ENCODE results near the gene DGKH.
"Not testable (repeated sequence)": the region's sequence is repeated elsewhere in the genome, so short reads cannot be mapped to it uniquely, and the experiment has no call there.

The DGKH gene

GRCh38 chr13:42040730-42041010 lies 7.8 kb upstream of the DGKH start:
- DNase-seq = no peak

DNA sequence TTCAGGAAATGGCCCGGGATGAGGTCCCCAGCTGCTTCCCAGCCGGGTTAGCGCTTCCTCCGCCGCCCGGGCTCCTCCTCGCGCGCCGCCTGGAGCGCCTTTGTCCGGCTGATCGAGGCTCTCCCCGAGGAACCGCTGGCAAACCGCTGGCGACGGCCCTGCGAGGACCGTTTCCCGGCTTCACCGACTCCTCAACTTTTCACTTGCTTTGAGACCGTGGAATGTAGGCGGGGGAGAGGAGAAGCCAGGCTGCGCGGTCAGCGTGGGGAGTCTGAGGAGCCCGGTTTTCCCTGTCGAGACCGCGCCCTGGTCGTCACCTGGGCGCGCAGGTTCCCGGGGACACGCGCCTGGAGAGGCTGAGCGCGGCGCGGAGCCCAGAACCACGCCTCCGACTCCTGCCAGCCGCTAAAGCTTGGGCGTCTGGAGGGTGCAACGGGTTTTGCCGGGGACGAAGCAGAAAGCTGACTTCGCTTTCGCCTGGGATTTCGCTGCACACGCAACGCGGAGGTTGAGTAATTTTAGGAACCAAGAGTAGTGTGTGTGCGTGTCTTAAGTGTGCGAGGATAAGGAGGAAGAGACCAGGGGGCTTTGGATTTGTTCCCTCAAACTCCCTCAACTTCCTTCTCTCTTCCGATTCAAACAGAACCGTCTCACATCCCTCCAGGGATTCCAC lies 7.3 kb upstream of the DGKH start:
- peak; percentile 27 for DNase-seq

GRCh38 chr13:42041684-42042035 lies 6.8 kb upstream of the DGKH start:
- no peak for DNase-seq

GRCh38 chr13:42043676-42044075 lies 4.8 kb upstream of the DGKH start:
- DNase-seq = no peak

- no peak for DNase-seq
These were observed 2.0 kb upstream of the DGKH start for GRCh38 chr13:42046448-42046847.

GRCh38 chr13:42047561-42048341 lies 697 bp upstream of the DGKH start:
- no peak for DNase-seq

GRCh38 chr13:42048684-42049453 lies 421 bp downstream of the DGKH start:
- peak; percentile 47 for DNase-seq

GRCh38 chr13:42049454-42049813 lies 986 bp downstream of the DGKH start:
- no peak for DNase-seq

GRCh38 chr13:42054798-42055499 lies 6.5 kb downstream of the DGKH start:
- DNase-seq = no peak

DNA sequence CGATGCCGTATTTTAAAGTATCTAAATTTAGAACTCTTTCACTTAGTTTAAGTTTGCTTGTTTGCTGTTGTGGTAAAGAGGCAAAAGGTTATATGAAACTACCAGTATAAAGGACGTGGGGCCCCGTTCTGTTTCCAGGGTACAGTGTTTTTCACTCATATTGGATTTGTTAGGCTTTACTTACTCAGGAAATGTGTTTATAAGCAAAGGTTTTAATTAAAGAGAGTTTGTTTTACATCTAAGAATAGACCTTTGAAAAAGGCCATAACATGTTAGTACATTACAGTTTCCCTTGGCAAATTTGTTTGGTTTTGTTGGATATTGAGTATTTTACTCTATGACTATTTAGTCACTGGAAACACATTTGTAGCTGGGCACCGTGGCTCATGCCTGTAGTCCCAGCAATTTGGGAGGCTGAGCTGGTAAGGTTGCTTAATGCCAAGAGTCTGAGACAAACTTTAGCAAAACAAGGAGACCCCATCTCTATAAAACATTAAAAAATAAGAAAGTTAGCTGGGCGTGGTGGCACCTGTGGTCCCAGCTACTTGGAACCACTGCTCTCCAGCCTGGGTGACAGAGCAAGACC lies 7.1 kb downstream of the DGKH start:
- no peak for DNase-seq

DNA sequence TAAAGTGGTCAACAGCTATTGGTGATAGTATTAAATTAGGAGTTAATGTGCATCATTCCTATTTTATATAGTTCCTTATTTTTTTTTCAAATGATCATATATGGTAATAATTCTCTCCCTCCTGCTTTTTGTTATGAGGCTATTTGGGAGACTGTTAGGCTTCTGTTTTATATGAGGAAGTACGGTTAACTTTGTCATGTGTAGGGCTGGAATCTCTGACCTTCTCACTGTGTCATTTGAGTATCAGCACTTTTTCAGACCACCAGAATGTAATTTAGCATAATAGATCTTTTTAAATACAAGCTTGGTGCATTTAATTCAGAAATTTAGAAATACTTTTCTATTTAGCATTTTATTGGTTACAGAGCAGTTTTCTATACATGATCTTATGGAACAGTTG lies 7.7 kb downstream of the DGKH start:
- no peak for DNase-seq

GRCh38 chr13:42056583-42056982 lies 8.1 kb downstream of the DGKH start:
- DNase-seq = no peak

DNA sequence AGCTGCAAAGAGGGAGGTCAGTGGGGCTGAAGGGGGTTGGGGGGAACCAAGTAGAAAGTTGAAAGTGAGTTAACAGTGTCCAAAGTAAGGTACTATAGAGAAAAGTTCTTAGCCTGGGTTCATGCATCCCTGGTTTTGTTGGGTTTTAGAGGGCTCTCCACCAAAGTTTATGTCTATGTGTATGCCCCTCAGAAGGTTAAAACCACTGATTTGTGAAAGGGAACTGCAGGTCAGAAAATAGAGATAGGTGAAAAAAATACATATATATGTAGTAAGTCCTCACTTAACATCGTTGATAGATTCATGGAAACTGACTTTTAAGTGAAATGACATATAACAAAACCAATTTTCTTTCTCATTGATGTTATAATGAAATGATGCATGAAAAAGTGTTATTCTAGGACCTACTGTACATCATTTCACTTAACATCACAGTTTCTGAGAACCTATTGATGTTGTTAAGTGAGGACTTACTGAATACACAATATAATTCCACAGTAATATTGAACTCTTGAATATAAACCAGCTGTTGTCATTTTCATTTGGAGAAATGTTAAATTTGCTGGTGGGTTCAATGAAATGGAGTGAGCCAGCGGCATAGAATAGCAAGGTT lies 9.6 kb downstream of the DGKH start:
- no peak for DNase-seq

DNA sequence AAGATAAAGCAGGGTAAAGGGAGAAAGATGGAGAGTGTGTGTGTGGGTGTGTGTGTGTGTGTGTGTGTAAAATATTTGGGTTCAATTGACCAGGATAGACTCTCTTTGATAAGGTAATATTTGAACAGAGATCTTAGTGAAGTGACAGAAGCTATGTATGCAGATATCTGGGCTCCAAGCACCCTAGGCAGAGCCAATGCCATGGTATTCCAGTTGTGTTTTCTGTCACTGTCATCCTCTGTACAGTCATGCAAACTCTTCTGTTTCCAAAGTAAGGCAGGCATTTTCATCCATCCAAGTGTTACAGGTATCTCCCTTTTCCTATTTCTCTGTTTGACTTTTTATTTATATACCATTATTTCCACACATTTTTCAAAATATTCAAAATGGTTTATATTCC lies 13.5 kb downstream of the DGKH start:
- DNase-seq = no peak

DNA sequence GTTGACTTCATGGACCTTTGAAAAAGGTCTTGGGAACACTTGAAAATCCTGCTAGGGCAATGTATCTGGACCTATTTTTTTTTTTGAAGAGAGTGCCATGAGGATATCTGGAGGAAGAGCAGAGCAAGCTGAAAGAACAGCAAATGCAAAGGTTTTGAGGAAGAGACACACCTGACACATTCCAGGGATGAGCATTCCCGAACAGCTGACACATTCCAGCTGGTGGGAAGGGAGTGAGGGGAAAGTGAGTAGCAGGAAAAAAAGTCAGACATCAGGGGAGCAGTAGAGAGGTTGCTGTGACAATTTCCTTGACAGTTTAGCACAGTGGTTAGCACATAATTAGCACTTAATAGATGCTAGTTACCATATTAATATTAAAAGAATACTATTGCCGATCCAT lies 14.7 kb downstream of the DGKH start:
- DNase-seq = no peak

DNA sequence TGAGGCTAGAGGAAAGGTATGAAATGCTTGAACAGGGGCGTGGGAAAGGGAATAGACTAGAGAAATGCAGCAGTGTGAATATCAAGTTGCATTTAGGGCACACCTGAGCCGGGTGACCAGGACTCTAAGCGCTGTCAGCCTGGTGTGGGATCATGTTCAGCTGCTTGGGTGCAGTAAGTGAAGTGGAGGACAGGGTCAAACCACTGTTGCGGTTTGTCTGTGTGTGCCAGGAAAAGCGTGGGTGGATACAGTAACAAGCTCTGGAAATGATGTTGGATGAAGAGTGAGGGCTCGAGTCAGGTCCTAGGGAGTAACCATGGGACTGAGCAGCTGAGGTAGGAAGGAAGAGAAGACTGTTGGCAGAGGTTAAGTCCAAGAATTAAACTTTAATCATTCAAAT lies 15.8 kb downstream of the DGKH start:
- DNase-seq = no peak

DNA sequence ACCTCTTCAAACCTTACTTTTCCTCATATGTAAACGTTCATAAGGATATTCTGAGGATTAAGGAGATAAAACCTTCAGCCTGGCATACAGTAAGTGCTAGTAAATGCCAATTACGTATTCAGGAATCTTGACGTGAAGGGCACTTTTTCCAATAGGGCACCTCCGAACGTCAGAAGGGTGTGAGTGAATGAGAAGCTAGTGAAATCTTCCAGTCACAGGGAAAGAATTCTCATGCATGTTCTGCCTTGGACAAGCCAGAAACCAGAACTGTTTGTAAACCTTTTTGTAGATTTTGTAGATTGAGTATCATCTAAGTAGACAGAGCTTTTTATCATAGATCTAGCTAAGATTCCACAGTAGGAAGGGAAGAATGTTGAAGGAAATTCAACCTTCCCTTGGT lies 16.5 kb downstream of the DGKH start:
- no peak for DNase-seq

DNA sequence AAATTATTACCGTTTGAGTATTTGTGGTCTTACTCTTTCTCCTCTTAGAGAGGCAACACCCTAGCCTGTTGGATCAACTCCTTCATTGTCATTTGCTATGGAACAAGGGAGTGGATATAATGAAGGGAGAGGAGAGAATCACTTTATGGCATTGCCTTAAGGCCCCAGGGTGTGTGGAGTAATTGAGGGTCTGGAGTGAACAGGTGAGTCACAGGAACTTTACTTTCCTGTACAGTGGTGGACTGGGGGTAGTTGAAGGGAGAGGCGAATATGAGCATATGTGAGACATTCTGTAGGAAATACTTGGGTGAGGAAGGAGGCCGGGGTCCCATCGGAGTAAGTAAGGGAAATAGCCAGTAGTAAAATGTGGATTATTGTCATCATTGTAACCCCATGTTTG lies 17.0 kb downstream of the DGKH start:
- DNase-seq = no peak

GRCh38 chr13:42066542-42066941 lies 18.1 kb downstream of the DGKH start:
- DNase-seq = no peak

DNA sequence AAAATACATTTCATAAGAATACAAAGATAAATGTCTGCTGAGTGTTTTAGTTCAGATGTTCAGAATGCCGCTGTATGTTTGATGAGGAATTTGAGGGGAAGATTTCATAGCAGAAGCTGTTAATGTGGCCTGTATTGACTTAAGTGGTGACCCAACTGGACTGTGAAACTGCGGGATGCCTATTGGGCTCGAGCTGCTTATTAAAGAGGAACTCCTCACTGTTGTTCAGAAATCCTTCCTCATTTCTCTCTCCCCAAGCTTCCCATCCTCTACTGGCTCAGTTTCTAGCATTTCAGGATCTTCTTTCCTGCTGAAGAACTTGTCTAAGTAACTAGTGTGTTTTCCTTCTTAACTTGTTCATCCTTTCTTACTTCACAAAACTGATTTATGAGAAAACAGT lies 20.4 kb downstream of the DGKH start:
- no peak for DNase-seq

GRCh38 chr13:42070599-42070998 lies 22.2 kb downstream of the DGKH start:
- not testable (repeated sequence) for DNase-seq

DNA sequence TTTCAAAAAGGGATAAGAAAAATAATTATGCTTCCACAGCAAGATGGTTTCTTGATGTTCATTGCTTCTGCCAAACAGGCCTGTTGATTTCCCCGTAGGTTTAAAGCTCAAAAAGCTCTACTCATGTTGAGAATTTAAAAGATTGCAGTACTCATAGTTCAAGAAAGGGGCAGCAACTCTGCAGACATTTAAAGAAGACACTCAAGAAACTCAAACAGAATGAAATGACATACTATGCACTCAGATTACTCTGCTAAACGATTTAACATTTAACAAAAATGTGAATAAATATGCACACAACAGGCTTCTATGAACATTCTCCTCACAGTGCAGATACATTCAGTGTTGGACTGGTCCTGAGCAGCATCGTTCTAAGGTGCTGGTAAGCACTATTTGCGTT lies 22.7 kb downstream of the DGKH start:
- not testable (repeated sequence) for DNase-seq

All from NCI-H1694 treated with DMSO at 0.1 percent for 48 hours (cell line).